Hematopoietic multipotent progenitor cell treated with erythropoietin and hydrocortisone succinate and interleukin-3 and kit ligand, for 17 days (in vitro differentiated cells): ENCODE results near the gene PSMB7.

Experiments used
- DNase-seq: peaks from one replicate; pipeline ENCODE4 v3.0.0-alpha.2; 2015; ENCODE audit warnings: low spot score

The PSMB7 gene

DNA sequence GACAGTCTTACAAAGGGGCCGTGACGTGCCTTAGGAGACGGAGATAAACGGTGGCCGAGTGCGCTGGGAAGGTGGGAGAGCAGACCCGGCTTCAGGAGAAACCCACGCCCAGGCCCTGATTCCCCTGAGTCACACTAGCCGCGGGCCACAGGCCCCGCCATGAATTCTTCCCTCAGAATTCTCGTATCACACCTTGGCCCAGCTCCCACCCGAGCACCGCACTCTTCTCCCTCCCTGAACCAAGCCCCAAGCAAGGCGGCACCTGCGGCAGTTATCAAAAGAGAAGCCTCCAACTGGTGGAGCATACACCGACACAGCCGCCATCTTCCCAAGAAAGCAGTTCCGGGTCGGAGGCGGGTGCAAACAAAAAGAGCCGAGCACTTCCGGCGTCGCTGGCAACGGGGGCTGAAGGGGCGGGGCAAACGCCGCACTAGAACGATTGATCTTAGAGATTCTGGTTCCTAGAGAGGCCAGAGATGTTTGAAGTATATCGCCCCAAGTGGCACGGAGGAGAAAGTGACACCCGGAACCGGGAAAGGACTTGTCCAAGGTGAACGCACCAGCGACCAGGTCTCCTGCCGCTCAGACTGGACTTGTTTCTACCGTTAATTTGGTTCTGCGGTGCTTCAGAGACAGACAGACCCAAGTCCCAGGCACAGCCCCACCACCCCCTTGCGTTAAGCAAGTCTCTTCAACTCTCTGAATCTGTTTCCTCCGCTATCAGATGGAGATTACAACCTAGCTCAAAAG, at the start of gene PSMB7:
Gene PSMB7, minus strand, starts transcription at position 341 of the 750 bp plus-strand sequence. Its CDS starts 17 bp downstream, at position 324.
- DNase-seq: peak; percentile 99

- DNase-seq: no peak
Observed at GRCh38 chr9:124462739-124463138, 47.5 kb upstream of the PSMB7 start.

DNA sequence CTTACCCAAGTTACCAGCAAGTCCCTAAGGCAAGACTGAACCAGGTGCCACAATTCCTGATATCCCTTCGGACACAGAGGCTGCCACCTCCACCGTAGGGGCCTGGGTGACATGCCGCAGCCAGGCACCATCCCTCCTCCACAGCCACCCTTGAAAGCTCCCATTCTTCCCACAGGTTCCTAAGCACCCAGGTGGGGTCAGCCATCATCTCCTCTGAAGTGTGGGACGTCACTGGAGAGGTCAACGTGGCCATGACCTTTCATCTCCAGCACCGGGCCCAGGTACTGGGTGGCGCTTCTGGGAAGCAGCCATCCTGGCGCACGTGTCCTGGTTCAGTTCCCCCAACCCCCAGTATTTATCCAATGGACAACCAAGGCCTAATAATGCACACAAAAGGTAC, 43.2 kb upstream of the PSMB7 start:
- DNase-seq: no peak

DNA sequence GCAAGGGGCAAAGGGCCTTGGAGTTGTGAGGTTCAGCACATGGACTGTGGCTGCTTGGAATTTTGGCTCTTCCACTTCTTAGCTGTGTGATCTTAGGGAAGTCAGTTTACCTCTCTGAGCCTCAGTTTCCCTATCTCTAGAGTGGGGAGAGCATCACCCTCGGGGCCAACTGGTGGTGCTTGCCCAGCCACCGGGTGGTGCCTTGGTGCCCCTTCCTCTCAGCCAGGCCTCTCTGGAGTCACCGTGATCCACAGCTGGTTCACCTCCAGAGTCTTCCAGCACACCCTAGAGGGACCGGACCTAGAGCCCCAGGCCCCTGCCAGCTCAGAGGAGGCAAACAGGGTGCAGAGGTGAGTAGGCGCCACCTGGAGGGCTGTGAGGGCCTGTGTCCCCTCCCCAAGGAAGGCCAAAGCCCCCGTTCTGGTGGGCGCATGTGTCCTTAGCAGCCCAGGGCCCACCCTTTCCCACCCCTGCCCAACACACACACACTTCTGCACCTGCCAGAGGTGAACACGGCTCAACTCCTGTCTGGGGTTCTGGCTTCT, 42.7 kb upstream of the PSMB7 start:
- no peak for DNase-seq

GRCh38 chr9:124457079-124457886, 42.0 kb upstream of the PSMB7 start:
- DNase-seq: no peak

- no peak for DNase-seq
Observed at GRCh38 chr9:124456341-124457078, 41.3 kb upstream of the PSMB7 start.

DNA sequence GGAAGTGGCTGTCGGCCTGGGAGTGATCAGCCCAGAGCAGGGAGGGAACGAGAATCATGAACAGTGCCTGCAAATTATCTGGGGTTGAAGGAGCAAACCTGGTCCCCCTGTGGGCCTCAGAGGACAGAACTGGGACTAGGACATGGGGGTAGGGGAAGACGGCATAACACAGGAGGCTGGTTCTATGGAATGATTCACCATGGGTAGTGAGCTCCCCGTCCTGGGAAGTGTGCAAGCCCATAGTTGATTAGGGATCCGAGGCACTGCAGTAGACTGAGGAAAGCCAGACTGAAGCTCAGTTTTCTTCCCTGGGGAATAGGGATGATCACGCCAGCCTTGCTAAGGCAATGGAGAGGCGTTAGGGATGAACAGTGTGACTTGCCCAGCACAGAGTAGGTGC, 40.6 kb upstream of the PSMB7 start:
- no peak for DNase-seq

DNA sequence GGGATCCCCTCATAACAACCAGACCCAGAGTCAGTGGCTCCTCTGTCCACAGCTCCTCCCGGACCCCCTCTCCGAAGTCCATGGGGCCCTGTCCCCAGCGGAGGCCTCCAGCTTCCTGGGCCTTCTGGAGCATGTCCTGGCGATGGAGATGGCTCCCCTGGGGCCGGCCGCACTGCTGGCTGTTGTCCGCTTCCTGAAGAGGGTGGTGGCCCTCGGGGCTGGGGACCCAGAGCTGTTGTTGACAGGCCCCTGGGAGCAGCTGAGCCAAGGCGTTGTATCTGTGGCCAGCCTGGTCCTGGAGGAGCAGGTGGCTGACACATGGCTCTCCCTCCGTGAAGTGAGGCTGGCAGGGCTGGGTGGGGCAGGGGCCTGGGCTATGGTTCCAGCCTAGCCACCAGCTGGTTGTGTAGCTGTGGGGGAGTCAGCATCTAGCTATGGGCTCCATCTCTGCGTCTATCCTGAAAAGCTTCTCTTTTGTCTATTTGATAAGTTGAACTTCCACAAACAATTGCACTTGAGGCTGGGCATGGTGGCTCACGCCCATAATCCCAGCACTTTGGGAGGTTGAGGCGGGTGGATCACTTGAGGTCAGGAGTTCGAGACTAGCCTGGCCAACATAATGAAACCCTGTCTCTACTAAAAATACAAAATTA, 39.7 kb upstream of the PSMB7 start:
- no peak for DNase-seq

- DNase-seq: no peak
Observed at GRCh38 chr9:124454296-124454695, 39.1 kb upstream of the PSMB7 start.

- peak; percentile 16 for DNase-seq
Observed at GRCh38 chr9:124453586-124454191, 38.4 kb upstream of the PSMB7 start.

DNA sequence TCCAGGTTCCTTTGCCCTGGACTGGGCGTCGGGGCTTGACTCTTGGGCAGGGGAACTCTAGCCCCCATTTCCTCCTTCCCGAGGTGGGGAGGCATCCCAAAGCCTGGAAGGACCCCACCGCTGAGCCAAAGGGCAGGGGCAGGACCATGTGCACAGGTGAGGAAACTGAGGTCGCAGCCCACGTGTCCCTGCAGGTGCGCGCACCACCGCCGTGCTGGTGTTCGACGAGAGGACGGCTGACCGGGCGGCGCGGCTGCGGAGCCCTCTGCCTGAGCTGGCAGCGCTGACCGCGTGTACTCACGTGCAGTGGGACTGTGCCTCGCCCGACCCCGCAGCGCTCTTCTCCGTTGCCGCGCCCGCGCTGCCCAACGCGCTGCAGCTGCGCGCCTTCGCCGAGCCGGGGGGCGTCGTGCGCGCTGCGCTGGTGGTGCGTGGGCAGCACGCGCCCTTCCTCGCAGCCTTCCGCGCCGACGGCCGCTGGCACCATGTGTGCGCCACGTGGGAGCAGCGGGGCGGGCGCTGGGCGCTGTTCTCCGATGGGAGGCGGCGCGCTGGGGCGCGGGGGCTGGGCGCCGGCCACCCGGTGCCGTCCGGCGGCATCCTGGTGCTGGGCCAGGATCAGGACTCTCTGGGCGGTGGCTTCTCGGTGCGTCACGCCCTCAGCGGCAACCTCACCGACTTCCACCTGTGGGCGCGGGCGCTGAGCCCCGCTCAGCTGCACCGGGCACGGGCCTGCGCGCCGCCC, 37.8 kb upstream of the PSMB7 start:
- no peak for DNase-seq

DNA sequence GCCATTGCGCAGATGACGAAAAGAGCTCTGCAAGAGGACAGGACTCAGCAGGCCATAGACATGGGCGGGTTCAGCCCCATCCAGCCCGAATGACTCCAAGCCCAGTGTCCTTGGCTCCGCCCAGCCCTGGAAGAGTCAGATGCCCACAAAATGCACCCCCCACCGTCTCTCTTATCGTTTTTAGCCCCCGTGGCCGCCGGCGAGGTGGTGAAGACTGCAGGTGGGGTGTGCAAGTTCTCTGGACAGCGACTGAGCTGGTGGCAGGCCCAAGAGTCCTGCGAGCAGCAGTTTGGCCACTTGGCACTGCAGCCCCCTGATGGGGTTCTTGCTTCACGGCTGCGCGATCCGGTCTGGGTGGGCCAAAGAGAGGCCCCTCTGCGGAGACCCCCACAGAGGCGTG, 37.1 kb upstream of the PSMB7 start:
- DNase-seq: no peak

- DNase-seq: no peak
Observed at GRCh38 chr9:124450931-124451661, 35.9 kb upstream of the PSMB7 start.

GRCh38 chr9:124450241-124450924, 35.1 kb upstream of the PSMB7 start, which contains the start of gene ADGRD2:
Gene ADGRD2 (plus strand): TSS chr9:124450451. CDS start chr9:124451667, 1,216 bp downstream.
- DNase-seq: no peak

- no peak for DNase-seq
Observed at GRCh38 chr9:124449381-124450151, 34.3 kb upstream of the PSMB7 start.

GRCh38 chr9:124448019-124448418, 32.8 kb upstream of the PSMB7 start:
- DNase-seq: no peak

- no peak for DNase-seq
Observed at GRCh38 chr9:124447297-124447661, 32.0 kb upstream of the PSMB7 start.

- no peak for DNase-seq
Observed at GRCh38 chr9:124444166-124444565, 28.9 kb upstream of the PSMB7 start.

GRCh38 chr9:124443625-124444024, 28.4 kb upstream of the PSMB7 start:
- DNase-seq: no peak
